ENCODE data around the gene NR2C2.
A peak's percentile ranks its signal among the peaks of the same experiment; 100 is the strongest.
"Not testable (repeated sequence)": the region's sequence is repeated elsewhere in the genome, so short reads cannot be mapped to it uniquely, and the experiment has no call there.

Gene NR2C2

GRCh38 chr3:14947100-14947885, at the start of gene NR2C2:
NR2C2 (plus strand) TSS chr3:14947583; CDS start chr3:15003915, 56,332 bp downstream.
- peak; percentile 2 for DNase-seq

DNA sequence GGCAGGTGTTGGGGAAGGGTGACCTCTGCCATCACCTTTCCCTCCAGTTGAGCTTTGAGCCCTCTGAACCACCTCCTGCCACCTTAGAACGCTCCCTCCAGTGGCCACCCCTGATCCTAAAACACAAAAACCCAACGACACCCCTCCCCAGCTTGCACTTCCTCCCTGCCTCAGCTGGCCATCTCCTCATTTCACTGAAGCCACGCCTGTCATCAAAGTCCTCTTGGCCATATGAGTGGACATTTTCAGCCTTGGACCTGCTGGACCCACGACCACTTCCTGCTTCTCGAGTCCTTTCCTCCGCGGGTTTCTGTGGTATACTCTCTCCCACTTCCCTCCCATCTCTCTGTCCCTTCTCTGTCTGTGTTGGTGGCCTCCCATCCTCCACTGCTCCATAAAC, 48.5 kb upstream of the NR2C2 start:
- no peak for DNase-seq

- no peak for DNase-seq
Measured at GRCh38 chr3:14899993-14900618, 47.3 kb upstream of the NR2C2 start.

DNA sequence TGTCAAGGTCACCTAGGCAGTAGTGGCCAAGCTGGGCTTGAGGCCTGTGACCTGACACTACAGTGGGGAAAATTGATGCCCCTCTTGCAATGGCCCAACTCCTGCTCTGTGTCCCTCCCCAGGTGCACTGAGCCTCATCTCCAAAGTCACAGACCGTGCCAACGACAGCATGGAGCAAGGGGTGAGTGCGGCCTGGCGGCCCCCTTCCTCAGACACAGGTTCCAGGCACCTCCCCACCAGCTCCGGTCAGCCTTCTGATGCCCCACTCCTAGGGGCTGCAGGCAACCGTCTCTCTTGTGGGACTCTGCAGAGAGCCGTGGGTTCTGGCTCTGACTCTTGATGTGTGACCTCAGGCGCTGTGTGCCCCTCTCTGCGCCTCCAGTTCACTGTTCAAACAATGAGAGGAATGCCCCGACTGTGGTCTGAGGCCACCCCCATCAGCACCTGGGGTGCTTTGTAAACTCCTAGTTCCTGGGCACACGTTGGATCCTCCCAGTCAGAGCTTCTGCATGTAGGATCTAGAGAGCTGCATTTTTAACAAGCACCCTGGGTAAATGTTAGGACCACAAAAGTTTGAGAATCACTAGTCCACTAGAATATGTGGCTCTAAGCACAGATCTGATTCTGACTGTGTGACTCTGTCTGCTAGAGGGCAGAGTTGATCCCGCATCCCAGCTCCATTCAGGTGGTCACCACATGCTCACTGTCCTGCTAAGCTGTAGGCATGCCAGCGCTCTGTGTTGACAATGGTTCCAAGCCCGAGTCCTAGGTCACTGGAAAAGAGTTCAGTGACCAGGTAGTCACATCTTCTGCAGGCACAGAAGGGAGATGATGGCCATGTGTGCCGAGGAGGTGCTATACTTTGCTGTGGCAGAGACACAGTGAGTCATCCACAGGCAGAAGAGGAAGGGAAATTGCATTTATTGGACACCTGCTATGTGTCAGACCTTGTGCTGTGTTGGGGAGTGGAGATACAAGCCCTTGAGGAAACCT, 46.2 kb upstream of the NR2C2 start:
- no peak for DNase-seq

DNA sequence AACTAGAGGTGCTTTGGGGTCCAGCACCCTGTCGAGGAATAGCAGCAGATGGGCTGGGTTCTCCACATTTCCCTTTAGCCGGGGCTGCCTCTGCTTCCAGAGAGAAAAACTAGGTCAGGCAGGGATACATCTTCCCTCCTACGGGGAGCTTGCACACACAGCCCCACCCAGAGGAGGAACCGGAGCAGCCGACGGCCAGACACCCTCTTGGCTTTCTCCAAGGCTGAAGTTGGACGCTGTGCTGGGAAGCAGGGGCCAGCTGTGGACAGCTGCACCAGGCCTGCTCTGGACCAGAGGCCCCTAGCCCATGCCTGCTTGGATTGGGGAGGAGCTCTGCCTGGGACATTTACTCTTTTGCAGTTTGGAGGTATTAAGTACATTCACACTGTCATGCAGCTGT, 44.7 kb upstream of the NR2C2 start:
- no peak for DNase-seq

GRCh38 chr3:14903501-14903900, 43.9 kb upstream of the NR2C2 start:
- DNase-seq: not testable (repeated sequence)

DNA sequence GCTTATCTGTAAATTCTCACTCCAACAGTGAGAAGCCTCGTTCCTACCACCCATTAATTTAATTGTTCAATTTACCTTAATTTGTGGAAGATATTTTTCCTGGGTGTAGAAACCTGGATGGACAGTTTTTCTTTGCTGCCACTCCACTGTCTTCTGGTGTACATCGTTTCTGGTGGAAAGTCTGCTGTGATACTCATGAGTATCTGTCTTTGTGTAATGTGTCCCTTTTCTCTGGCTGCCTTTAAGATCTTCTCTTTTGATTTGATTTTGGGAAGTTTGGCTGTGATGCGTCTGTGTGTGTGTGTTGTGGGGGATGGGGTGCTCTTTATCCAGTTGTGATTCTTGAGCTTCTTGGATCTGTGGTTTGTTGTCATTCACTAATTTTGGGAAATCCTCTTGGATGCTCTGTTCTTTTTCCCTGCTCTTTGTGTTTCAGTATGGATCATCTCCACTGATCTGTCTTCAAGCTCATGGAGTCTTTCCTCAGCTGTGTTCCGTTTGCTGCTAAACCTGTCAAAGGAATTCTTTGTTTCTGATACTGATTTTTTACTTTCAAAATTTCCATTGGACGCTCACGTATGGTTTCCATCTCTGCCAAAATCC, 42.2 kb upstream of the NR2C2 start:
- no peak for DNase-seq

- no peak for DNase-seq
Measured at GRCh38 chr3:14906355-14906971, 40.9 kb upstream of the NR2C2 start.

DNA sequence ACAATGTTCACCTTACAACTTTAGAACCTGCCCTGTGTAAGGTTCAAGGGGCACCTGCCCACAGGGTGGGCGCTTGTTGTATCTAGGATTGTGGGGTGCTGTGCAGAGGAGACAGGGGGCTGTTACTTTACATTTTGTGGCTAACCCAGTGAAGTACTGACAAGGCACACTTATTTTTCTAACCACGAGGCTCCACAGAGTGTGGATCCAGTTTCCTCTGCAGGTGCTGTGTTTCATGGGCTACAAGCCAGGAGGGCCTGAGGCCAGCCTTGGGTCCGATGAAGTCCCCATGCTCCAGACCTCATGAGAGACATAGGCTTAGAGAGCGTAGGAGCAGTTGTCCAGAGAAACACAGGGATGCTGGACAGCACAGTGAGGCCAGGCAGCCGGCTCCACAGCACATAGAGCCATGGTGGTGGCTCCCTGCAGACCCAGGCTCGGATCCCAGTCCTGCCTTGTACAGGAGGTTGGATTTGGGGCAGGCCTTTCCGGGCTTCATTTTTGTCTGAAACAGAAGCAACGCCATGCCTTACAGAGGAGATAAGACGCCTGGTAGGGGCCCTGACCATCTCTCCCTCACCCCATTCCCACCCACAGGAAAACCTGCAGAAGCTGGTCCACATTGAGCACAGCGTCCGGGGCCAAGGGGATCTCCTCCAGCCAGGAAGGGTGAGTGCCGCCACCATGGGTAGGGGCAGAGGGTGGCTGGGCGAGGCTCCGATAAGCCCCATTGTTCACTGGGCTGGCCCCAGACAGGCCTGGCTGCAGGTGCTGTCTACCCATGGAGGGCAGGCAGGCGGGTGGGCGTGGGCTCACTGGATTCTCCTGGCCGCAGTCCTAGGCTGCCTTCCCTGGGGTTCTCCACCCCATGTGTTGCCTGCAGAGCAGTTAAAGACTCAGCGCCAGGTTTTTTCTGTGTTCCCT, 40.1 kb upstream of the NR2C2 start:
- DNase-seq: no peak

DNA sequence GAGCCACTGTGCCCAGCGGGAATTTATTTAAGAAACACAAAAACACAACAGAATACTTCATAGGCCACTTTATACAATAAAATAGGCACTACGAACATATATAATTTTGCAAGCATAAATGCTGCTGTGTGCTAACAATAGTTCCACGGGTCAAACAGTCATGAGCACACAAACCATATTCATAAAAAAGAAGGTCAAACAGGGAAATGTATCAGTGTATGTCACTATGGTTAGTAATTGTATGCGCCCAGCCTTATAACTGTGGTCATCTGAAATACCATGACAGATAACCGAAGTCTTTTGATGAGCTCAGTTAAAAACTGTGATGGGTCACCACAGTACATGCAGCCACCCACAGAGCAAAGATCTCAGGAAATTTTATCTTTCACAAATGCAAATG, 38.1 kb upstream of the NR2C2 start:
- no peak for DNase-seq

GRCh38 chr3:14911651-14912050, 35.7 kb upstream of the NR2C2 start:
- no peak for DNase-seq

GRCh38 chr3:14913071-14913925, 34.1 kb upstream of the NR2C2 start:
- DNase-seq: no peak

- DNase-seq: no peak
Measured at GRCh38 chr3:14913926-14914778, 33.2 kb upstream of the NR2C2 start.

GRCh38 chr3:14914779-14915117, 32.6 kb upstream of the NR2C2 start:
- no peak for DNase-seq

- no peak for DNase-seq
Measured at GRCh38 chr3:14915636-14916222, 31.7 kb upstream of the NR2C2 start.

- DNase-seq: no peak
Measured at GRCh38 chr3:14918356-14918860, 29.0 kb upstream of the NR2C2 start.

DNA sequence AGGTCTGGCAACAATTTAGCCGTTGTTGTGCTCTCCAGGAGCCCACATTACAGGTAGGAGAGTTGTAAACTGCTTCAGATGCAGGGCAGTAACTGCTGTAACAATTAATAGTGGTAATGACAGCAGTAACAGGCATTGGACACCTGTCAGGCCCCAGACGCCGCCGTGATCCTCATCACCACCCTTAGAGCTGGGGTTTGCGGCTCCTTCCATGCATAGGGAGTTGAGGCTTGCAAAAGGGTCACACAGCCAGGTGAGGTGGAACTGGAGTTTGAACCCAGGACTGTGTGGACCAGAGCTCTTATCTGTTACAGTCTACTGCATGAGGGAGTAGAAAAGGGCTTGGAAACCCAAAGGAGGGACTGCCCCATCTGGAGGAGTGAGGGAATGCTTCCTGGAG, 26.8 kb upstream of the NR2C2 start:
- no peak for DNase-seq

- peak; percentile 72 for DNase-seq
Measured at GRCh38 chr3:14921034-14921616, 26.3 kb upstream of the NR2C2 start.
